Osteocyte (in vitro differentiated cells): ENCODE data around the gene FAM156A. TPM values are rescaled to one million over a fixed set of nuclear protein-coding genes. Genes with fewer than 3 reads are reported as not detected.
"Not testable (repeated sequence)": the region's sequence is repeated elsewhere in the genome, so short reads cannot be mapped to it uniquely, and the experiment has no call there.

ENCODE experiments used
- DNase-seq: peaks from one replicate; pipeline ENCODE4 v3.0.0; 2021; ENCODE audit warnings: mixed read lengths; ENCODE audit not compliant: unreplicated experiment; ENCODE audit errors: extremely low spot score
- H3K27ac Mint-ChIP-seq: one replicate; pipeline ENCODE4 v1.8.0; 2021; ENCODE audit warnings: mild to moderate bottlenecking, mixed read lengths; ENCODE audit not compliant: unreplicated experiment
- H3K27me3 Mint-ChIP-seq: one replicate; pipeline ENCODE4 v1.8.0; 2021; ENCODE audit warnings: mixed read lengths; ENCODE audit not compliant: unreplicated experiment
- H3K36me3 Mint-ChIP-seq: one replicate; pipeline ENCODE4 v1.8.0; 2021; ENCODE audit warnings: mixed read lengths; ENCODE audit not compliant: unreplicated experiment
- H3K4me1 Mint-ChIP-seq: one replicate; pipeline ENCODE4 v1.8.0; 2021; ENCODE audit warnings: mixed read lengths; ENCODE audit not compliant: unreplicated experiment
- H3K4me3 Mint-ChIP-seq: one replicate; pipeline ENCODE4 v1.8.0; 2021; ENCODE audit warnings: mild to moderate bottlenecking, moderate library complexity, mixed read lengths; ENCODE audit not compliant: unreplicated experiment
- H3K9me3 Mint-ChIP-seq: one replicate; pipeline ENCODE4 v1.8.0; 2021; ENCODE audit warnings: mixed read lengths; ENCODE audit not compliant: unreplicated experiment
- total RNA-seq: library from RNA; stranded (reverse); gene quantifications from 2 replicates; pipeline ENCODE4 v1.2.1, GENCODE V29; 2021
- TF ChIP-seq, protein P1 (sequence below): fragments of 200-600 bp; sonication (generic); IDR thresholded peaks from 2 replicates; pipeline ENCODE4 v1.5.0; 2021; ENCODE audit warnings: antibody characterized with exemption, mild to moderate bottlenecking, moderate library complexity

FAM156A gene
- total RNA-seq, 1 donor from 2014 or later: 27.4 TPM

DNA sequence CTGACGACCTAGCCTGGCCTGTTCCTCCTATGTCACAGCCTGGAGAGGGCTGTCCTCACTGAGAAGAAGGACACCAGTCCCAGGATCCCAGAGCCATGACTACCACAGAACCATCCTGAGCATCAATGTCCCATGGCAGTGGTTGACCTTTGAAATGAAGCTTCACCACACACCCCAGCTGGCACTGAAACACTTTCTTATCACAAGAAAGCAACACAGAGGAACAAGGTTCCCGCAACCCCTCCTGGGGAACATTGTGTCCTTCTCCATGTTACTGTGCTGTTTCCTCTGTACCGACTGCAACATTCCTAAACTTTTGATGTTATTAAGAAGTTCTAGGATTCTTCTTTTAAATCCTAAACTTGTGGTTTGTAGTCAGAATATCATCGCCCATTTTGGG lies 21.2 kb upstream of the FAM156A start:
- Mint-ChIP-seq H3K9me3 (no peaks in the 10 kb centered on the region), H3K4me3 (no peak overlapping the region), H3K36me3 (no peaks in the 10 kb centered on the region), H3K27me3 (no peaks in the 10 kb centered on the region), H3K27ac (peak overlapping the region; percentile 86), H3K4me1 (peaks cover 35% of the 10 kb centered on the region)
- DNase-seq: no peak
- TF ChIP-seq, protein P1, sequence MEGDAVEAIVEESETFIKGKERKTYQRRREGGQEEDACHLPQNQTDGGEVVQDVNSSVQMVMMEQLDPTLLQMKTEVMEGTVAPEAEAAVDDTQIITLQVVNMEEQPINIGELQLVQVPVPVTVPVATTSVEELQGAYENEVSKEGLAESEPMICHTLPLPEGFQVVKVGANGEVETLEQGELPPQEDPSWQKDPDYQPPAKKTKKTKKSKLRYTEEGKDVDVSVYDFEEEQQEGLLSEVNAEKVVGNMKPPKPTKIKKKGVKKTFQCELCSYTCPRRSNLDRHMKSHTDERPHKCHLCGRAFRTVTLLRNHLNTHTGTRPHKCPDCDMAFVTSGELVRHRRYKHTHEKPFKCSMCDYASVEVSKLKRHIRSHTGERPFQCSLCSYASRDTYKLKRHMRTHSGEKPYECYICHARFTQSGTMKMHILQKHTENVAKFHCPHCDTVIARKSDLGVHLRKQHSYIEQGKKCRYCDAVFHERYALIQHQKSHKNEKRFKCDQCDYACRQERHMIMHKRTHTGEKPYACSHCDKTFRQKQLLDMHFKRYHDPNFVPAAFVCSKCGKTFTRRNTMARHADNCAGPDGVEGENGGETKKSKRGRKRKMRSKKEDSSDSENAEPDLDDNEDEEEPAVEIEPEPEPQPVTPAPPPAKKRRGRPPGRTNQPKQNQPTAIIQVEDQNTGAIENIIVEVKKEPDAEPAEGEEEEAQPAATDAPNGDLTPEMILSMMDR: no peak

DNA sequence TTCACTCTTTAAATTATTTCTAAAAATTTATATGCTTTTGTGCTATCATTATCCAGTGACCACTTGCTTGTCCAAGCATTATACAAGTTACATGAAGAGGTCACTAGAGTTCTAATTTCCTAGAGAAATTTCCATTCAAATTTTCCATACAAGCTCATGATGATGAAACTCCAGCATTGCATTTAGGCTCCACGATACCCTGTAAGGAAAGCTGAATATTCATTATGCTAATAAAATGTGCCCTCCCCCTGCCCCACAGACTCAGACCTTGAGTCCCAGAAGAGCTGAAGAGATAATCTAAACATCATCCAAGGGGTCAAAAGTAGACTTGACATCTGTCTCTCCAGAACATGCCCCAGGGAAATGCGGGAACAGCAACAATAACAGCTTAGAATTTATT lies 19.6 kb upstream of the FAM156A start:
- peaks cover 24% of the 10 kb centered on the region for H3K4me1 Mint-ChIP-seq
- no peak for DNase-seq
- no peaks in the 10 kb centered on the region for H3K9me3 Mint-ChIP-seq
- H3K27ac Mint-ChIP-seq: no peak overlapping the region
- H3K36me3 Mint-ChIP-seq: no peaks in the 10 kb centered on the region
- H3K27me3 Mint-ChIP-seq: no peaks in the 10 kb centered on the region
- TF ChIP-seq, protein P1: no peak
- no peak overlapping the region for H3K4me3 Mint-ChIP-seq

DNA sequence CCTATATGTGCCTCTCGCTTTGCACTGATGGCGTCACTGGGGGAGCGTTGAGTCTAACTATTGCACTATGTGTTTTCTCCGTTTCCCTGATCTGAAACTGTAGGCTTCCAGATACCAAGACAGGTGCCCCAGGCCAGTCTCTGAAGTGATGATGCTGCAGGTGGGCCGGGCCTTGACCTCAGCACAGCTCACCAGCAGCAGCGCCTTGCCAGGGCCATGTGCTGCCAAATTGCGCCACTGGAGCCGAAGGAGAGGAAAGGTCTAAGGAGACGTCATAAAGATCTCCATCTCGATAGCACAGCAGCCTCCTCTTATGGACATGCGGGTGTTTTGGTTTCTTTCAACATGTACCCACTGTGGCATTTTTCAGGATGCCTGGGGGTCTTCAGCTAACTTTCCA lies 17.3 kb upstream of the FAM156A start:
- H3K4me1 Mint-ChIP-seq: peaks cover 16% of the 10 kb centered on the region
- H3K4me3 Mint-ChIP-seq, H3K36me3 Mint-ChIP-seq, H3K27ac Mint-ChIP-seq, H3K9me3 Mint-ChIP-seq, H3K27me3 Mint-ChIP-seq: not testable (repeated sequence)
- DNase-seq: peak; percentile 74

DNA sequence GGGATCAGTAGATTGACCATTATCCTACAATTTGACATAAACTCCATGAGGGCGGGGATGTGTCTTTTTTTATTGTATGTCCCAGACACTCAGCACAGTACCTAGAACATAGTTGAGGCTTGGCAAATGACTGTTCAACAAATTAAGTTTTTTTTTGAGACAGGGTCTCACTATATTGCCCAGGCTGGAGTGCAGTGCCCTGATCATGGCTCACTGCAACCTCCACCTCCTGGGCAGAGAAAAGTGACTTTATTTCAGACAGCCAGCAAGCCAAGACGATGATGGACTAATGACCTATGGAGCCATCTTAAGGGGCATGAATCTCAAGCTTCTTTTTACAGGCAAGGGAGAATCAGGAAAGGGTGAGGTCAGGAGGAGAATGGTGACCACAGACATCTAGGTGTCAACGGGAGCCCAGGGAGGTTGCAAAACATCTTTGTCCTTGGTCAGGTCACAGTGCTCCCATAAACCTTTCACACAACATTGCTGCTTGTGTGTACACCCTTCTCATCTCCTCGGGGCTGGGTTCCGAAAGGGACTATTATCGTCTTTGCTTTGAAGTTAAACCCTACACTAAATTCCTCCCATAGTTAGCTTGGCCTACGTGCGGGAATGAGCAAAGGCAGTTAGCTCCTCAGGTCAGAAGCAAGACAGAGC lies 16.1 kb upstream of the FAM156A start:
- not testable (repeated sequence) for H3K9me3 Mint-ChIP-seq, H3K36me3 Mint-ChIP-seq, H3K4me3 Mint-ChIP-seq, H3K27me3 Mint-ChIP-seq, H3K4me1 Mint-ChIP-seq, H3K27ac Mint-ChIP-seq
- peak; percentile 2 for DNase-seq

DNA sequence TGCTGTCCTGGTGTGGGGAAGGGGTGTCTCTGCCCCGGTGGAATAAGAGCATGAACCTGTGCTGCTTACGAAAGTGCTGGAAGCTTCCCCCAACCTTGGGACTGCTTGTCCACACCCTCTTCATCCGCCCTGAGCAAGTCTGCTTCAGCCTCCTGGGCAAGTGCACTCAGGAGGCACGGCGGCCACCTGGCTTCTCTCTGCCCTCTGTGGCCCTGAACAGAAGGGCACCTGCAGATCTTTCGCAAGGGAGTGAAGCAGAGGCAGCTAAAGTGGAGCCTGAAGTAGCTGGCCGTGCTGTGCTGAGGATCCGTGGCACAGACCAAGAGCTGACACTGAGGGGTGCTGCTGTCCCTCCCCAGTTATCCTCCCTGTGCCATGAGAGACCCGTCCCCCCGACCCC lies 9.6 kb upstream of the FAM156A start:
- not testable (repeated sequence) for H3K4me3 Mint-ChIP-seq, H3K4me1 Mint-ChIP-seq, H3K27me3 Mint-ChIP-seq, H3K36me3 Mint-ChIP-seq, H3K9me3 Mint-ChIP-seq, DNase-seq, H3K27ac Mint-ChIP-seq

DNA sequence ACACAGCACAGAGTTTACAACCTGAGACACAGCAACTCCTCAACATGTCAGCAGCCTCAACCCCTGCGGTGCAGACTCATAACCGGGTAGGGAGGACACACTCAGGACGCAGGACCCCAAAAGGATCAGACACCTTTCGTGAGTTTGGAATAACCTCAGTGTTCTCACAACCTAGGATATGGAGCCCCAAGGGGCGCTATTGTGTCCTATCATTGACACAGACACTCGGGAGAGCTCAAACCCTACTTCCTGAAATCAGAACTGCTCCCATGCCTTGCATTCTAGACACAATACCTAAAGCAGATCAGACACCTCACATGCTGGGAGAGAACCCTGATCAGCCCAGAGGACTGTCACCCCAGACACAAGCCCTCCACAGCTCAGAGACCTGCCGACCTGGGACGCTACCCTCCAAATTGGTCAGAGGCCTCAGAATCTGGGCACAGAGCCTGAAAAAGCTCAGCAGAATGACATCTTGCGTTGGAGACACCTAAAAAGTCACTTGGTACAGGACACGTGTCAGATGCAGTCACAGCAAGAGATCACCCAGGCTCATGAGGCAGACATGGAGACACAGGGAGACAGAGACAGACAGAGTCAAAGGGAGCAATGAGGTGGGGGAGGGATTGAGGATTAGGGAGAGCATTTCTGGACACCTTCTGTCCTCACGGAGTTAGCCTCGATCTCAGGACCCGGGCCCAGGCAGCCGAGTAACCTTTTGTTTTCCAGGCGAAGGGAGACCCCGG lies 8.8 kb upstream of the FAM156A start:
- not testable (repeated sequence) for H3K4me1 Mint-ChIP-seq, H3K27ac Mint-ChIP-seq, H3K27me3 Mint-ChIP-seq, H3K36me3 Mint-ChIP-seq, DNase-seq, H3K4me3 Mint-ChIP-seq, H3K9me3 Mint-ChIP-seq

DNA sequence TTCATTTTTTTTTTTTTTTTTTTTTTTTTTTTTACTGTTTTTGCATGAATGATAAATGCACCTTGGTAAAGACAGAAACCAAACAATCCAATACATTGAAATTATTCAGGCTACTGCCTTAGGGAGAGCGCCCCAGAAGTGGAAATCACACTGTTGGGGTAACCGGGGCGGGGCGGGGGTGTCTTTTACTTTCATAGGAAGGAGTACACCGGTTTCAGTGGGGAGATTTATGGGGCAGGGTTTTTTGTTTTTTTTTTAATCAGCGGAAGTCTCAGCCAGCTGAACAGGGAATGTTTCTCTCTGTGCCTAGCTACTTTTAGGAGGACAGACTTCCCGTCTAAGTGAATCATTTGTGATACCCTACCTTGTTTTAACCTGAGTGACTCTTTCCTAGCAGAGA lies 643 bp upstream of the FAM156A start:
- H3K4me3 Mint-ChIP-seq, H3K4me1 Mint-ChIP-seq, H3K9me3 Mint-ChIP-seq, H3K27me3 Mint-ChIP-seq, H3K36me3 Mint-ChIP-seq, H3K27ac Mint-ChIP-seq, DNase-seq: not testable (repeated sequence)

DNA sequence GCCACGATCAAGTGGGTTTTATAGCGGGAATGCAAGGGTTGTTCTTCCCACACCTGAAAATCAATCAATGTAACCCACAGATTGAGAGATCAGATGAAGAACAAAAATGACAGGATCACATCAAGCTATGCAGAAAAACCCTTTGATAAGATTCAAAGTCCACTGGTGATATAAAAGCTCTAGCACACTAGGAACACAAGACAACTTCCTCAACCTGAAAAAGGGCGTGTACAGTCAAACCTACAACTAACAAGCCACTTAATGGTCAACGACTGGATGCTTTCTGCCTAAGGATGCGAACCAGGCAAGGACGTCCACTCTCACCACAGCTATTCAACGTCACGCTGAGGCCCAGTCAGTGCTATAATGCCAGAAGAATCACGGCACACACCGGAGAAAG lies 8.4 kb downstream of the FAM156A start:
- not testable (repeated sequence) for H3K27ac Mint-ChIP-seq, DNase-seq, H3K4me3 Mint-ChIP-seq, H3K36me3 Mint-ChIP-seq, H3K9me3 Mint-ChIP-seq, H3K4me1 Mint-ChIP-seq, H3K27me3 Mint-ChIP-seq

DNA sequence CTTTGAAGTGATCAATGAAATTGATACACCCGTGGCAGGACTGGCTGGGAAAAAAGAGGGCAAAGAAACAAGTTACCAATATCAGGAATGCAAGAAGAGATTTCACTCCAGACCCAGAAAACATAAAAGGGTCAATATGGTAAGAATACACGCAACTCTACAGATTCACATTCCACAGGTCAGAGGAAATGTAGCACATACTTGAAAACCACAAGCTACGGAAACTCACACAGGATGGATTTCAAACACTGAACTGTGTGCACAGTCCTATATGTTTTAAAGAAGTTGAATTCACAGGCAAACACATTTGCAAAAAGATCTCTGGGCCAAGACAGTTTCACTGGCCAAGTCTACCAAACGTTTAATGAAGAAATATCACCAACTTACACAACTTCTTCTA lies 9.0 kb downstream of the FAM156A start:
- not testable (repeated sequence) for H3K27me3 Mint-ChIP-seq, H3K36me3 Mint-ChIP-seq, DNase-seq, H3K4me1 Mint-ChIP-seq, H3K9me3 Mint-ChIP-seq, H3K4me3 Mint-ChIP-seq, H3K27ac Mint-ChIP-seq

DNA sequence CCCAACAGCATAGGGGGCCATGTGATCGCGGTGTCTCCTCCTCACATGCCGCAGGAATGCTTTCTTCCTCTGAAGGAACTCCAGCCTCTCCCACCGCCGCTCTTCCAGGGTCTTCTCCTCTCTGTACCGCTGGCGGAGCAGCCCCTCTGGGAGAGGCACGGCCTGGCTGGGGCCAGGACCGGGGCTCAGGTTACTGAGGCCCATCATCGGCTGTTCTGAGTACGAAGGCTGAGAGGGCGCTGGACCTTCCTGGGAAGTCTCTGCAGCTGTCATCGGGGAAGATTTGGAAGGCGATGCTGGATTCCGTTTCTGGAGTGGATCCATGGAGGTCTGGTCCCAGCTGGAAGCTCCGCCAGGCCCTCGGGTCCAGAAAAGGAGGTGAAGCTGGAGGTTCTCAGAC lies 10.1 kb downstream of the FAM156A start:
- not testable (repeated sequence) for DNase-seq, H3K4me3 Mint-ChIP-seq, H3K27me3 Mint-ChIP-seq, H3K4me1 Mint-ChIP-seq, H3K27ac Mint-ChIP-seq, H3K9me3 Mint-ChIP-seq, H3K36me3 Mint-ChIP-seq
